Thyroid gland (tissue), 4 donors: ENCODE results near the gene GTF3C4.

Source experiments
- CTCF ChIP-seq, 6 experiments: fragments of 200-600 bp in 3 of 6; fragments of 450-650 bp in 3 of 6; sonication (generic) in 3 of 6; IDR thresholded peaks; one replicate each; pipeline ENCODE4 v1.5.1; 2016 to 2019; ENCODE audit warnings: antibody characterized with exemption in 6 of 6, mild to moderate bottlenecking in 2 of 6, inconsistent platforms in 1 of 6, moderate library complexity in 1 of 6
- POLR2A ChIP-seq, 2 donors: fragments of 450-650 bp; IDR thresholded peaks; one replicate each; pipeline ENCODE4 v1.6.1; 2017; ENCODE audit warnings: antibody characterized with exemption in 2 of 2, mild to moderate bottlenecking in 2 of 2, moderate library complexity in 1 of 2

- TF ChIP-seq CTCF (IDR thresholded peaks at IDR 0.05) (no peak), POLR2A (IDR thresholded peaks at IDR 0.05) (no peak)
Measured at GRCh38 chr9:132671620-132672412, 1.6 kb downstream of the GTF3C4 start.
